ENCODE data around the gene UVRAG. TPM values are rescaled to one million over a fixed set of nuclear protein-coding genes. Genes with fewer than 3 reads are reported as not detected.

The UVRAG gene
- polyA plus RNA-seq, 6 donors from 2014 or later = 39.6 to 94.0 (median 70.8) TPM

GRCh38 chr11:75996523-75997442 lies 181.8 kb downstream of the UVRAG start:
- DNase-seq (no peak), ATAC-seq (ENCODE audit: low read depth in 2 of 2) (no peak)
- Mint-ChIP-seq H3K36me3 (peaks cover 32 to 47% of the 10 kb centered on the region in 2 donors), H3K9me3 (peaks cover 4 to 25% (median 13%) of the 10 kb centered on the region in 7 donors), H3K27ac (peak overlapping the region in 3 of 6 donors; percentile 32 to 56 (median 52)), H3K4me1 (peaks cover 5 to 19% (median 9%) of the 10 kb centered on the region in 3 donors), H3K27me3 (no peaks in the 10 kb centered on the region), H3K4me3 (no peak overlapping the region)

DNA sequence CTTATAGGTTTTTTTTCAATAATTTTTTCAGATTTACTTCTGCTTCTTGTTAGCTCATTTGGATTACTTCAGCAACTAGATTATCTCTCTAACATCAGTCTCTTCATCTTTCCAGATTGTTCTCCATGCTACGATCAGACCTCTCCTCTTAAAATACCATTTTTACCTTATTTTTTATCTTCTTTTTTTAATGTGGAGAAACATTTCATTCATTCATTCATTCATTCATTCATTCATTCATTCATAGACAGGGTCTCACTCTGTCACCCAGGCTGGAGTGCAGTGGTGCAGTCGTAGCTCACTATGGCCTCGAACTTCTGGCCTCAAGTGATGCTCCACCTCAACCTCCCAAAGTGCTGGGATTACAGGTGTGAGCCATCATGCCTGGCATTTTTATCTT lies 189.4 kb downstream of the UVRAG start:
- peak overlapping the region in 2 of 6 donors; percentile 68 to 72 for H3K27ac Mint-ChIP-seq

GRCh38 chr11:76005756-76006155 lies 190.7 kb downstream of the UVRAG start:
- ATAC-seq (ENCODE audit: low read depth in 2 of 2) = no peak
- H3K27ac Mint-ChIP-seq = peak overlapping the region in 1 of 6 donors; percentile 39

More for the DNA sequence above, 189.4 kb downstream of the UVRAG start:
- Mint-ChIP-seq H3K27me3 (no peaks in the 10 kb centered on the region), H3K4me1 (peaks cover 0 to 4% (median 0%) of the 10 kb centered on the region in 3 donors), H3K9me3 (peaks cover 4 to 19% (median 14%) of the 10 kb centered on the region in 7 donors), H3K4me3 (no peak overlapping the region), H3K36me3 (peaks cover 51 to 57% of the 10 kb centered on the region in 2 donors)
- DNase-seq (no peak), ATAC-seq (ENCODE audit: low read depth in 2 of 2) (no peak)

DNA sequence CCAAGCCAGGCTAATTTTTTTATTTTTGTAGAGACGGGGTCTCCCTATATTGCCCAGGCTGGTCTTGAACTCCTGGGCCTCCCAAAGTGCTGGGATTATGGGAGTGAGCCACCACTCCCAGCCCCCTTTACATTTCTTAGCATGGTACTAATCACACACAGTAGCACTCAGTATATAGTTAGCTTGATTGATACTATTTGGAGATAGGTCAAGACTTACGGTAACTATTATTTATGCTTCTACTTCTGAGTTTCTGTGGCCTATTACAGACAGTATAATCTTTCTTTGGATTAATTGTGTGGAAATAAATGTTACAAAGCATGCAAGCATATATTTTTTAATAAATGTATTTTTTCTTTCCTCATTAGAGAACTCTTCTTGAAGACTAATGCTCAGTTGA lies 192.2 kb downstream of the UVRAG start:
- ATAC-seq (ENCODE audit: low read depth in 2 of 2) = no peak
- peaks cover 41 to 58% of the 10 kb centered on the region in 2 donors for H3K36me3 Mint-ChIP-seq

More at GRCh38 chr11:76005756-76006155, 190.7 kb downstream of the UVRAG start:
- Mint-ChIP-seq H3K27me3 (no peaks in the 10 kb centered on the region), H3K4me3 (no peak overlapping the region), H3K4me1 (peaks cover 0 to 9% (median 5%) of the 10 kb centered on the region in 3 donors), H3K36me3 (peaks cover 50 to 59% of the 10 kb centered on the region in 2 donors), H3K9me3 (peaks cover 4 to 10% (median 7%) of the 10 kb centered on the region in 7 donors)
- no peak for DNase-seq

DNA sequence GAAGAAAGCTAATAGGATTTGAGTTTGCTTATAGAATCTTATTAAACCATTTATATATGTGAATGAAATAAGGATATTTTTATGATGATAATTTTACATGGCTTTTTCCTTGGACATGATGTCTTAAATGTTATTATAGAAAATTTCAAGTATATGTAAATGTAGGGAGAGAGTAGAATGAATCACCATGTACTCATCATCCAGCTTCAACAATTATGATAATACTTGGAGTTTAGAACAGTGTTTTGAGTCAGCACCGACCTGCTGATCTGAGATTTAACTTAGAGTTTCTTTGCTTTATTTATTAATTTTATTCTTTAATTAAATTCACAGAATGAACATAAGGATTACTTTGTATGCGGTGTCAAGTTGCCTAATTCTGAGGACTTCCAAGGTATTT lies 193.5 kb downstream of the UVRAG start:
- H3K4me1 Mint-ChIP-seq = peaks cover 0 to 11% (median 8%) of the 10 kb centered on the region in 3 donors
- no peaks in the 10 kb centered on the region for H3K9me3 Mint-ChIP-seq
- no peak overlapping the region for H3K27ac Mint-ChIP-seq
- peaks cover 43 to 63% of the 10 kb centered on the region in 2 donors for H3K36me3 Mint-ChIP-seq
- ATAC-seq (ENCODE audit: low read depth in 2 of 2) = no peak
- no peaks in the 10 kb centered on the region for H3K27me3 Mint-ChIP-seq
- no peak overlapping the region for H3K4me3 Mint-ChIP-seq
- DNase-seq = no peak

More for the DNA sequence above, 192.2 kb downstream of the UVRAG start:
- no peak for DNase-seq
- no peaks in the 10 kb centered on the region for H3K27me3 Mint-ChIP-seq
- H3K4me1 Mint-ChIP-seq = peaks cover 0 to 11% (median 8%) of the 10 kb centered on the region in 3 donors
- H3K27ac Mint-ChIP-seq = no peak overlapping the region
- H3K4me3 Mint-ChIP-seq = no peak overlapping the region
- H3K9me3 Mint-ChIP-seq = peaks cover 0 to 2% (median 0%) of the 10 kb centered on the region in 7 donors

- peak overlapping the region in 3 of 6 donors; percentile 39 to 84 (median 79) for H3K27ac Mint-ChIP-seq
- H3K36me3 Mint-ChIP-seq = peaks cover 29 to 65% of the 10 kb centered on the region in 2 donors
- no peak overlapping the region for H3K4me3 Mint-ChIP-seq
- no peaks in the 10 kb centered on the region for H3K9me3 Mint-ChIP-seq
- ATAC-seq (ENCODE audit: low read depth in 2 of 2) = no peak
- peaks cover 0 to 11% (median 8%) of the 10 kb centered on the region in 3 donors for H3K4me1 Mint-ChIP-seq
- H3K27me3 Mint-ChIP-seq = no peaks in the 10 kb centered on the region
- no peak for DNase-seq
These were observed 195.0 kb downstream of the UVRAG start for GRCh38 chr11:76010051-76010450.

- DNase-seq (no peak), ATAC-seq (ENCODE audit: low read depth in 2 of 2) (no peak)
- H3K36me3 Mint-ChIP-seq = peaks cover 42 to 83% of the 10 kb centered on the region in 2 donors
- H3K4me1 Mint-ChIP-seq = peaks cover 0 to 14% (median 8%) of the 10 kb centered on the region in 3 donors
- H3K27me3 Mint-ChIP-seq = no peaks in the 10 kb centered on the region
- H3K9me3 Mint-ChIP-seq = peaks cover 6 to 19% (median 8%) of the 10 kb centered on the region in 7 donors
- H3K27ac Mint-ChIP-seq = peak overlapping the region in 1 of 6 donors; percentile 2
- H3K4me3 Mint-ChIP-seq = no peak overlapping the region
These were observed 198.5 kb downstream of the UVRAG start for GRCh38 chr11:76013526-76013925.

- peaks cover 37 to 52% of the 10 kb centered on the region in 2 donors for H3K36me3 Mint-ChIP-seq
- peaks cover 14 to 53% (median 31%) of the 10 kb centered on the region in 3 donors for H3K4me1 Mint-ChIP-seq
- DNase-seq (no peak), ATAC-seq (ENCODE audit: low read depth in 2 of 2) (no peak)
- peaks cover 0 to 6% (median 0%) of the 10 kb centered on the region in 7 donors for H3K9me3 Mint-ChIP-seq
- H3K4me3 Mint-ChIP-seq = no peak overlapping the region
- no peaks in the 10 kb centered on the region for H3K27me3 Mint-ChIP-seq
- peak overlapping the region in 4 of 6 donors; percentile 4 to 76 (median 31) for H3K27ac Mint-ChIP-seq
These were observed 208.4 kb downstream of the UVRAG start for GRCh38 chr11:76023236-76024068.

DNA sequence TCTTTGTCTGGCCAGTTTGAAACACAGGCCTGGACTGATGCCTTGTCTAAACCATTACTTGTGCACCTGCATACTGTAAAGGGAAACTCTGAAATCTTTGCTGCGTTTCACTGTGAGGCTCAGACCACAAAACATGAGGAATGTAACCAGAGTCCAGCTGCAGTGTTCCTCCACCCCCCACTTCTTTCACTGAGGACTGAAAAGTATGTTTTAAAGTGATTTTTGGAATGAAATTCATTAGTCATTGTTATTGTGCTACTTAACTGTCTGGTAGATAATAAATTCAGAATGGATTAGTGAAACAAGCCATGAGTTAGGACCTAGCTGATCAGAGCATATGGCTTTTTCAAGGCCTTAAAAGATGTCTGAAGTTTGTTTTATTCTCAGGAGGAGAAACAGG lies 210.1 kb downstream of the UVRAG start:
- Mint-ChIP-seq H3K4me1 (peaks cover 14 to 51% (median 29%) of the 10 kb centered on the region in 3 donors), H3K27me3 (no peaks in the 10 kb centered on the region), H3K36me3 (peaks cover 26 to 41% of the 10 kb centered on the region in 2 donors), H3K27ac (peak overlapping the region in 1 of 6 donors; percentile 34), H3K4me3 (no peak overlapping the region), H3K9me3 (no peaks in the 10 kb centered on the region)
- ATAC-seq (ENCODE audit: low read depth in 2 of 2) (no peak), DNase-seq (no peak)

DNA sequence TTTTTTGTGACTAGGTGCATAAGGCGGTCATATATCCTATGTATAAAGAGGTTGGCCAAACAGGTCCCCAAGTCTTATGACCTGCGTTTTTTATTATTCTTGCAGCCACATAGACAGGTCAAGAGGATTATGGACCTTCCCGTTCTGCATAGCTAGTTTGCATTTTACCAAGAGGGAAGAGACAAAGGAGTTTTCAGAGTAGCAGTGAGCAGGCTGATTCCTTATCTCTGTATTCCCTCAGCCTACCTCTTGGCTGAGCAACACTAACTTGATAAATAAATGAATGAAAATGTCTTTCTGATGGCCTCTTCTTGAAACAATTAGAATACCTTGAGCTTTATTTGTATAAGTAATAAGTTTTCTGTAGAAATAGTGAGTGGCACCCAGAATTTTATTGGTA lies 210.8 kb downstream of the UVRAG start:
- H3K4me3 Mint-ChIP-seq = no peak overlapping the region
- H3K27ac Mint-ChIP-seq = no peak overlapping the region
- H3K4me1 Mint-ChIP-seq = peaks cover 14 to 53% (median 30%) of the 10 kb centered on the region in 3 donors
- H3K9me3 Mint-ChIP-seq = no peaks in the 10 kb centered on the region
- ATAC-seq (ENCODE audit: low read depth in 2 of 2) = no peak
- no peaks in the 10 kb centered on the region for H3K27me3 Mint-ChIP-seq
- peaks cover 32 to 36% of the 10 kb centered on the region in 2 donors for H3K36me3 Mint-ChIP-seq
- DNase-seq = no peak

DNA sequence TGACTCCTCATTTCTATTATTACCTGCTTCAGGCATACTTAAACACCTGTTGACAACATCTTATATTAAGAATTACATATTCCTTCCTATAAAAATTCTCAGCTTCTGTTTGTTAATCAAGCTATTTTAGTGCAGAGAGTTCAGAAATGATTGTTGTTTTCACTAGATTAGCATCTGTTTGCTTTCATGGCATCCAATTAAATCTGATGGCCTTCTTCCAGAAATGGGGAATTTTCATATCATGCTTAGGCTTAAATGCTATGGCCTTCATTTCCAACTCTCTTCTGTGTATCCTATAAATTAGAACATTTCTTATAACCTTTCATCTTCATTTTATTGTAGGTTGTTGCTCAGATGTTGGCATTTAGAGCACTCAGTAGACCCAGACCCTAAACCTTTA lies 211.3 kb downstream of the UVRAG start:
- DNase-seq = no peak
- Mint-ChIP-seq H3K9me3 (no peaks in the 10 kb centered on the region), H3K36me3 (peaks cover 31% of the 10 kb centered on the region in 2 donors), H3K4me1 (peaks cover 16 to 53% (median 31%) of the 10 kb centered on the region in 3 donors), H3K27ac (no peak overlapping the region), H3K4me3 (no peak overlapping the region), H3K27me3 (no peaks in the 10 kb centered on the region)
- ATAC-seq (ENCODE audit: low read depth in 2 of 2) = no peak

GRCh38 chr11:76026862-76027261 lies 211.9 kb downstream of the UVRAG start:
- peaks cover 17 to 47% (median 30%) of the 10 kb centered on the region in 3 donors for H3K4me1 Mint-ChIP-seq
- DNase-seq (no peak), ATAC-seq (ENCODE audit: low read depth in 2 of 2) (no peak)
- H3K9me3 Mint-ChIP-seq = no peaks in the 10 kb centered on the region
- no peak overlapping the region for H3K4me3 Mint-ChIP-seq
- no peak overlapping the region for H3K27ac Mint-ChIP-seq
- H3K36me3 Mint-ChIP-seq = peaks cover 26 to 28% of the 10 kb centered on the region in 2 donors
- H3K27me3 Mint-ChIP-seq = no peaks in the 10 kb centered on the region

DNA sequence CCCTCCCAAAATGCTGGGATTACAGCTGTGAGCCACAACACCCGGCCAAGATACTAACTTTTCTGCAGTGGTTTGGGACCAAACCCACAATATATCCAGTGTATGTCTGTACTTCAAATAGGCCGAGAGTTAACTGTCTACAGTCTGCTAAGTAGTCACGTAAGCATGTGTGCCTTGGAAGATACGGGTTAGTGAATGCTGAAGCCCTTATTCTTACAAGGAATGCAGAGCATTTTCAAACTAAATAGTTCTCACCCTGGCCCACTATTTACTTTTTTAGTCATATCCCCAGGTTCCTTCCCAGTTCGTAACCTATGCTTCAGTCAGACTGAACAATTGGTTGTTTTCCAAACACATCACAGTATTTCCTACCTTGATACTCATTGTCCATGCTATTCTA lies 215.3 kb downstream of the UVRAG start:
- ATAC-seq (ENCODE audit: low read depth in 2 of 2) = no peak
- Mint-ChIP-seq H3K27ac (peak overlapping the region in 2 of 6 donors; percentile 34 to 62), H3K36me3 (peaks cover 13 to 18% of the 10 kb centered on the region in 2 donors), H3K4me1 (peaks cover 22 to 32% (median 24%) of the 10 kb centered on the region in 3 donors), H3K27me3 (no peaks in the 10 kb centered on the region), H3K9me3 (no peaks in the 10 kb centered on the region), H3K4me3 (no peak overlapping the region)
- DNase-seq = no peak
